Thymus (tissue), 11 donors: ENCODE measurements around the gene TMEM273. TPM values are rescaled to one million over a fixed set of nuclear protein-coding genes. Genes with fewer than 3 reads are reported as not detected.

Experiments used
- DNase-seq, 9 donors: peaks; one replicate each; pipeline ENCODE4 v3.0.0-alpha.2; 2013; ENCODE audit warnings: low spot score in 9 of 9, low read depth in 6 of 9, missing footprints in 1 of 9
- H3K27ac ChIP-seq, 2 donors: one replicate each; pipeline ENCODE4 v1.5.1; 2013; ENCODE audit warnings: control low read depth in 1 of 2, low read depth in 1 of 2, low read length in 1 of 2, mild to moderate bottlenecking in 1 of 2, moderate library complexity in 1 of 2
- H3K27me3 ChIP-seq, 2 donors: one replicate each; pipeline ENCODE4 v1.5.1; 2013; ENCODE audit warnings: low read length in 1 of 2; ENCODE audit not compliant: control insufficient read depth in 2 of 2, insufficient read depth in 1 of 2
- H3K36me3 ChIP-seq, 2 donors: one replicate each; pipeline ENCODE4 v1.5.1; 2013; ENCODE audit warnings: low read length in 1 of 2, mild to moderate bottlenecking in 1 of 2, moderate library complexity in 1 of 2; ENCODE audit not compliant: control insufficient read depth in 2 of 2, insufficient read depth in 2 of 2
- H3K4me1 ChIP-seq, 2 donors: one replicate each; pipeline ENCODE4 v1.5.1; 2013; ENCODE audit warnings: low read length in 2 of 2; ENCODE audit not compliant: control insufficient read depth in 2 of 2, insufficient read depth in 2 of 2
- H3K4me3 ChIP-seq, 2 donors: one replicate each; pipeline ENCODE4 v1.5.1; 2013; ENCODE audit warnings: low read length in 2 of 2, control low read depth in 1 of 2, mild to moderate bottlenecking in 1 of 2
- H3K9me3 ChIP-seq, 2 donors: one replicate each; pipeline ENCODE4 v1.5.1; 2013; ENCODE audit warnings: low read length in 1 of 2, mild to moderate bottlenecking in 1 of 2; ENCODE audit not compliant: control insufficient read depth in 2 of 2, insufficient read depth in 1 of 2
- WGBS: extraction: QIAGEN DNeasy Blood & Tissue Kit; methylation state at CpG from one replicate; pipeline ENCODE4 v1.1.7; 2013; 5-methylcytosine and 5-hydroxymethylcytosine counted together
- polyA plus RNA-seq: library from polyadenylated mRNA; stranded (reverse); fragments of 200-250 nt; gene quantifications from one replicate; pipeline ENCODE4 v1.2.3, GENCODE V29; 2013
- total RNA-seq: library from RNA; stranded (reverse); fragments of 120-200 nt; gene quantifications from one replicate; pipeline ENCODE4 v1.2.4, GENCODE V29; 2013
- donor health status: healthy.

Gene TMEM273
- total and polyA plus RNA-seq, 2 donors: 10.2 to 19.6 TPM

GRCh38 chr10:49106451-49106850, 81.7 kb downstream of the TMEM273 start:
- Histone ChIP-seq H3K4me1 (peaks cover 0 to 23% of the 10 kb centered on the region in 2 donors), H3K27me3 (no peaks in the 10 kb centered on the region), H3K36me3 (no peaks in the 10 kb centered on the region), H3K9me3 (no peaks in the 10 kb centered on the region), H3K4me3 (no peak overlapping the region), H3K27ac (no peak overlapping the region)
- no peak for DNase-seq
- WGBS: 88% methylated on average over 7 of the region's 7 CpGs

- no peaks in the 10 kb centered on the region for H3K9me3 ChIP-seq
- peaks cover 0 to 21% of the 10 kb centered on the region in 2 donors for H3K4me1 ChIP-seq
- no peak overlapping the region for H3K4me3 ChIP-seq
- DNase-seq: no peak
- no peaks in the 10 kb centered on the region for H3K27me3 ChIP-seq
- H3K36me3 ChIP-seq: no peaks in the 10 kb centered on the region
- no peak overlapping the region for H3K27ac ChIP-seq
- 84% methylated on average over 4 of the region's 4 CpGs for WGBS
Measured at GRCh38 chr10:49105076-49105475, 83.1 kb downstream of the TMEM273 start.

Other genes with a start within 250 kb of the TMEM273 start
- gene LRRC18, start 248.6 kb downstream of the TMEM273 start, total RNA-seq: 0.05 TPM
- 0.07 TPM for gene LRRC18, start 248.6 kb downstream of the TMEM273 start, polyA plus RNA-seq
- 3.4 TPM for gene VSTM4, start 72.9 kb downstream of the TMEM273 start, total RNA-seq
- 2.3 TPM for gene VSTM4, start 72.9 kb downstream of the TMEM273 start, polyA plus RNA-seq
- gene FAM170B, start 54.4 kb downstream of the TMEM273 start, total RNA-seq: not detected
- 0.02 TPM for gene FAM170B, start 54.4 kb downstream of the TMEM273 start, polyA plus RNA-seq
- gene C10orf71, start 110.8 kb upstream of the TMEM273 start, total RNA-seq: 0.05 TPM
- gene C10orf71, start 110.8 kb upstream of the TMEM273 start, polyA plus RNA-seq: 0.02 TPM
- 0.05 TPM for gene DRGX, start 207.7 kb upstream of the TMEM273 start, total RNA-seq
- gene DRGX, start 207.7 kb upstream of the TMEM273 start, polyA plus RNA-seq: 0.30 TPM